Middle frontal gyrus (tissue), 1 donor: ENCODE data around the gene PC.
"Not testable (repeated sequence)": the region's sequence is repeated elsewhere in the genome, so short reads cannot be mapped to it uniquely, and the experiment has no call there.

Experiments
- DNase-seq: peaks from one replicate; pipeline ENCODE4 v3.0.0-alpha.2; 2015; ENCODE audit warnings: low spot score; ENCODE audit errors: extremely low spot score

PC gene

GRCh38 chr11:66845143-66845875 is 112.9 kb downstream of the PC start:
- DNase-seq: no peak

GRCh38 chr11:66844496-66845142 is 113.6 kb downstream of the PC start:
- no peak for DNase-seq

DNA sequence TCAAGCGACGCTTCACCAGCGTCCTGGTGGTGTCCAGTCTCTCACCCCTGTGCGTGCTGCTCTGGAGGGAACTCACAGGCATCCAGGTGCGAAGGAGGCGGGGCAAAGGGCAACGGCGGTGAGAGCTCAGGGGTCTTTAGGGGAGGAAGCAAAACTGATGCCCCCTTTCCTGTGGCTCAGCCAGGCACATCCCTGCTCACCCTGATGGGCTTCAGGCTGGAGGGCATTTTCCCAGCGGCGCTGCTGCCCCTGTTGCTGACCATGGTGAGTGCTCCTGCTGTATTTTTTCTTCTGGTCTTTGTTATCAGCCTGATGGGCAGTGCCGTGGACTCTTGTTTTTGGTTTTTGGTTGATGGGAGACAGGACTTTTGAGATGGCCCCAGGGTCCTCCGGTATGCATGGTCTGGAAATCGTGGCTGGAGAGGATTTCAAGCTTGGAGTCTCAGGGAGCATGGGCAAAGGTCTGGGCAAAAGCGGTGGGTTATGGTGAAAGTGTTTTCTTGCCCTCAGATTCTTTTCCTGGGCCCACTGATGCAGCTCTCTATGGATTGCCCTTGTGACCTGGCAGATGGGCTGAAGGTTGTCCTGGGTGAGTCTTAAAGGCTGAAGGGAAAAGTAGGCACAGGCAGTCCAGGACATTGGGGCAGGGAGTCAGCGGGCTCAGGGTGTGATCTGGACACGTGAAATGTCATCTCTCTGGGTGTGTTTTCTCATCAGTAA is 114.2 kb downstream of the PC start:
- no peak for DNase-seq

DNA sequence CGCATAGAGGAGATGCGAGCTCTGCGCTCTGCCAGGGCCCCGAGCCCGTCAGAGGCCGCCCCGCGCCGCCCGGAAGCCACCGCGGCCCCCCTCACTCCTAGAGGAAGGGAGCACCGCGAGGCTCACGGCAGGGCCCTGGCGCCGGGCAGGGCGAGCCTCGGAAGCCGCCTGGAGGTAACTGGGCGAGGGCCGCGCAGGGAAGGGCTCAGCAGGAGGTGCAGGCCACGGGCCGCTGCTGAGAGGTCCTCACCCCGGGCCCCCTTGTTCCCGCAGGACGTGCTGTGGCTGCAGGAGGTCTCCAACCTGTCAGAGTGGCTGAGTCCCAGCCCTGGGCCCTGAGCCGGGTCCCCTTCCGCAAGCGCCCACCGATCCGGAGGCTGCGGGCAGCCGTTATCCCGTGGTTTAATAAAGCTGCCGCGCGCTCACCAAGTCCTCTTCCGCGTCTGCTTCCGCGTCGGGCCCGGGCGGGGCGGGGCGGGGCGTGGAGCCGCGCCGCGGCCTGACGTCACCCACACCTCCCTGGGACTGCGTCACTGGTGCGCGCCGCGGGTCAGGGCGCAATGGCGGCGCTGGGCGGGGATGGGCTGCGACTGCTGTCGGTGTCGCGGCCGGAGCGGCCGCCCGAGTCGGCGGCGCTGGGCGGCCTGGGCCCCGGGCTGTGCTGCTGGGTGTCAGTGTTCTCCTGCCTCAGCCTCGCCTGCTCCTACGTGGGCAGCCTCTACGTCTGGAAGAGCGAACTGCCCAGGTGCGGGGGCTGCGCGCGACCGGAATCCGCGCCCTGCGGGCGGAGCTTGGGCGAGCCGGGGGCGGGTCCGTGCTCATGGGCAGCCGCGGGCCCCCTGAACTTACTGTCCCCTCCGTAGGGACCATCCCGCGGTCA is 115.0 kb downstream of the PC start, which contains the start of gene RCE1:
TSS of gene RCE1 (plus strand) at position 546 of the 880 bp plus-strand sequence. CDS start at position 561, 15 bp downstream.
- DNase-seq: peak; percentile 81

- no peak for DNase-seq
Measured at GRCh38 chr11:66842501-66842895, 115.7 kb downstream of the PC start.

DNA sequence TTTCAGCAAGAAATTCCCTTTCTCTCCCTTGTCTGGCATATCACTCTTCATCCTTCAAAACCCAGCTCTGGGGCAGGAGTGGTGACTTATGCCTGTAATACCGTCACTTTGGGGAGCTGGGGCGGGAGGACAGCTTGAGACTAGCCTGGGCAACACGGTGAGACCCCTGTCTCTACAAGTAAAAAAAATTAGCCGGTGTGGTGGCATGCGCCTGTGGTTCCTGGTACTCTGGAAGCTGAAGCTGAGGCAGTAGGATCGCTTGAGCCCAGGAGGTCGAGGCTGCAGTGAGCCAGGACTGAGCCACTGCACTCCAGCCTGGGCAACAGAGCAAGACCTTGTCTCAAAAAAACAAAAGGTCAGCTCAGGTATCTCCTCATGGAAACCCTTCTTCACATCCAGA is 116.3 kb downstream of the PC start:
- DNase-seq: no peak

GRCh38 chr11:66840317-66841091 is 117.7 kb downstream of the PC start:
- DNase-seq: no peak

- DNase-seq: no peak
Measured at GRCh38 chr11:66835768-66836405, 122.3 kb downstream of the PC start.

DNA sequence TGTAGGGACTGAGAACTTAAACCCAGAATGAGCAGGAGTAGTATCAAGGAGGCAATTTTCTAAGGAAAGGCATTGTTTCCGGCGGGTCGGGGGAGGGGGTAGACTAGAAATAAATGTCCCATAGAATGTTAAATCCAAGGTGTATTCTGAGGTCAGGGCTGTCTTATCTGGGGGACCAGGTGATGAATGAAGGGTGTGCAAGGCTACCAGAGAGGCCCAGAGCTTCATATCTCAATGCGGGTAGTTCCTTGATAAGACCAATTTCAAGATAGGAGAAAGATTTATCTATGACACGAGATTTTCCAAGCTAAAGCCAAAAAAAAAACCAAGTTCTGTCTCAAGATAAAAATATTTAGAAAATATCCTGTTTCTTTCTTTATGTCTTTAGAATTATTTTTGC is 123.2 kb downstream of the PC start:
- DNase-seq: no peak

DNA sequence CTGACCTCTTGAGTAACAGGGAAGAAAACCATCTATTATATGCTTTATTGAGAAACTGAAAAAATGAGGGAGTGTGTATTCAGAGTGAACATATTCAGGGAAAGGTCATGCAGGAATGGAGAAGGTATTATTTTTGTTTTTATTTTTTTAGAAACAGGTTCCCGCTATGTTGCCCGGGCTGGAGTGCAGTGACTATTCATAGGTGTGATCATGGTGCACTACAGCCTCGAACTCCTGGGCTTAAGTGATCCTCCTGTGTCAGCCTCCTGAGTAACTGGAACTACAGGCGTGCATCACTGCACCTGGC is 123.7 kb downstream of the PC start:
- no peak for DNase-seq

- not testable (repeated sequence) for DNase-seq
Measured at GRCh38 chr11:66824573-66824972, 133.6 kb downstream of the PC start.

GRCh38 chr11:66823700-66824099 is 134.5 kb downstream of the PC start:
- no peak for DNase-seq

DNA sequence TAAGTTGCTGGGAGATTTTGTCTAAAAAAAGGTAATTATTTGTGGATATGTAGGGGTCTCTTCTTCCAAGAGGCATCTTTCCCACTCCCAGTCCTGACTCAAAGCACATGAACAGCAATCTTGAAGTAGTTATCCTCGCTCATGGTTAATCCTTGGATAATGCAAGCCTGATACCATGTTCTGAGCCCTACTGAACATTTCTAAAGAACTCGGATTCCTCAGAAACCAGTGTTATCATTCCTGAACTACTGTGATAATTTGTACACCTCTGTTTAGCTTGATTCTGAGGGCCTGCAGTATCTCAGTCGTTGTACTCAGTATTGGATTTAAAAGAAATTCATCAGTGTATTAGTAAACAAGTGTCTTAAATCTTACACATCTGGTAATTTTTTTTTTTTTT is 137.3 kb downstream of the PC start:
- no peak for DNase-seq

- DNase-seq: no peak
Measured at GRCh38 chr11:66820381-66820780, 137.8 kb downstream of the PC start.

DNA sequence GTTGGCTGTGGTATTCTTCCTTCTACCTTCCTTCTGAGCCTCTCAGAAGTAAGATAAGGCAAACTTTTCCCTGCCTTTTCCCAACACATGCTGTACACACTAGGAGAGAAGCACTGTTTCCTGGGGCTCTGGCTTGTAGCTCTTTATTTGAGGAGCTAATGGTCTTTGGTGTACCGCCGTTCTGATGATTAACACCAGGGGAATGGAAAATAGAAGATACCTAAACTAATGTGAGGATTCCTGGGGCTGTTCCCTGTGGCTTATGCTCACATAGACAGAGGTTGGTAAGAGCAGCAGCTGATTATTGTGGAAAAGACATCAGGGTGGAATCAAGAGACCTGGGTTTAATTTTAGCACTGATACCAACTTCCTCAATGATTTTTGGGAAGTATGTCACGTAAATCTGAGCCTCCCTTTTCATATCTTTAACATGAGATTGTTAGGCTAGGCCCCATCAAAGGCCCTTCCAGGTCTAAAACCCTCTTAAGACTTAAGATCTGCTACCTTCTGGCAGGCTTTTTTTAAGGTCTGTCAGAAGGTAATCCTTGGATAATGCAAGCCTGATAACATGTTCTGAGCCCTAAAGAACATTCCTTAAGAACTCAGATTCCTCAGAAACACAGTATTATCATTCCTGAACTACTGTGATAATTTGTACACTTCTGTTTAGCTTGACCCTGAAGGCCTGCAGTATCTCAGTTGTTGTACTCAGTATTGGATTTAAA is 139.8 kb downstream of the PC start:
- no peak for DNase-seq

- no peak for DNase-seq
Measured at GRCh38 chr11:66815646-66816045, 142.5 kb downstream of the PC start.

GRCh38 chr11:66814678-66815077 is 143.5 kb downstream of the PC start:
- no peak for DNase-seq

DNA sequence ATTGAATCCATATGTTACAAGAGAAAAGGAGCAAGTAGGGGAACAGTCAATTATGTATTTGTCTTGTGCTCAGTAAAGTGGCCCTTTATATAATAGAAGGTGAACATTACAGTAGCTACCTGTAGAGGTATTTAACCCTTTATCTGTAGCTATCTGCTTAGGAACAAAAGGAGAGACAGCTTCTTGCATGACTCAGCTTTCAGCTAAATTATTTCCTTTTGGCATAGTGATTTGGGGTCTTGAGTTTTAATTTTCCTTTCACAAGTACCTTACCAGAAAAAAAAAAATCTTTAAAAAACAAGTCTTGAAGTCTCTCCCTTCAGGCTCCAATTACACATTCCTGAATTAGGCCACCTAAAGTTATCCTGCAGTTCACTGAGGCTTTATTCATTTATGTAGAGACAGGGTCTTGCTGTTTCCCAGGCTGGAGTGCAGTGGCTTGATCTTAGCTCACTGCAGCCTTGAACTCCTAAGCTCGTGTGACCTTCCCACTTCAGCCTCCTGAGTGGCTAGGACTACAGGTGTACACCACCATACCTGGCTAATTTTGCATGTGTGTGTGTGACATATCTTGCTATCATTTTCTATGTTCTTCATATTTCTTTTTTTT is 147.5 kb downstream of the PC start:
- DNase-seq: no peak

- no peak for DNase-seq
Measured at GRCh38 chr11:66809592-66809991, 148.6 kb downstream of the PC start.
